Brain microvascular endothelial cell (primary cell): ENCODE measurements around the gene RPA1.

Experiments
- DNase-seq: peaks from one replicate; pipeline ENCODE4 v3.0.0-alpha.2; 2020
- H3K27ac ChIP-seq: fragments of 250-450 bp; sonication (Bioruptor Pico); 2 replicates; pipeline ENCODE4 v1.5.1; 2020; ENCODE audit warnings: mild to moderate bottlenecking, moderate library complexity
- H3K27me3 ChIP-seq: fragments of 250-450 bp; sonication (Bioruptor Pico); replicated peaks from 2 replicates; pipeline ENCODE4 v1.5.1; 2020; ENCODE audit warnings: mild to moderate bottlenecking
- H3K36me3 ChIP-seq: fragments of 250-450 bp; sonication (Bioruptor Pico); replicated peaks from 2 replicates; pipeline ENCODE4 v1.5.1; 2020; ENCODE audit warnings: mild to moderate bottlenecking
- H3K4me3 ChIP-seq: 2 replicates; pipeline ENCODE4 v1.5.1; 2011; ENCODE audit warnings: low read depth, mild to moderate bottlenecking, control low read depth, low read length, moderate library complexity
- in situ Hi-C: cut with HindIII; loops from 2 replicates; pipeline ENCODE4 v1.10.0; 2017; ENCODE audit warnings: low sequenced_read_pairs, low pct_ligation_motif_present
- TF ChIP-seq, protein P1 (sequence below): IDR thresholded peaks from 2 replicates; pipeline ENCODE4 v1.5.1; 2011; ENCODE audit warnings: low read depth, mild to moderate bottlenecking, moderate library complexity, low read length, control low read depth, inconsistent platforms; ENCODE audit errors: missing control alignments

RPA1 gene

DNA sequence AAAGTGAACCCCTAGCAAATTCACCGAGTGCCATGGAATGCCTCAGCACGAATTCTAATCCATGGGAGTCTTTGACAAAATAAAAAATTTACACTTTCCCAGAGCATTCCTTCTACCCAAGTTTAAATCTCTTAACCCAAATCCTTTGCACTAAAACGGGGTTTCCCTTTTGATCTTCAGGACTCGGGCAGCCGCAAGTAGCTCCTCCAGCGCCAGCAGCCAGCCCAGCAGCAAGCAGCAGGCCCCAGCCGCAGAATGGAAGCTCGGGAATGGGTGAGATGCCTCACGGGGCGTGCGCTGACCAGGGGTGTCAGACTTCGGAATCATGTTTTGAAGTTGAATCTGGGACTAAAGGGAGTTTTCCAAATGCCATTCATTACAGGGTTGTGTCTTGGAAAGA lies 42.4 kb downstream of the RPA1 start:
- in situ Hi-C loops = no loop called here
- DNase-seq = no peak
- no peak overlapping the region for H3K4me3 ChIP-seq
- H3K27ac ChIP-seq = no peak overlapping the region
- H3K27me3 ChIP-seq = no peaks in the 10 kb centered on the region
- TF ChIP-seq, protein P1, sequence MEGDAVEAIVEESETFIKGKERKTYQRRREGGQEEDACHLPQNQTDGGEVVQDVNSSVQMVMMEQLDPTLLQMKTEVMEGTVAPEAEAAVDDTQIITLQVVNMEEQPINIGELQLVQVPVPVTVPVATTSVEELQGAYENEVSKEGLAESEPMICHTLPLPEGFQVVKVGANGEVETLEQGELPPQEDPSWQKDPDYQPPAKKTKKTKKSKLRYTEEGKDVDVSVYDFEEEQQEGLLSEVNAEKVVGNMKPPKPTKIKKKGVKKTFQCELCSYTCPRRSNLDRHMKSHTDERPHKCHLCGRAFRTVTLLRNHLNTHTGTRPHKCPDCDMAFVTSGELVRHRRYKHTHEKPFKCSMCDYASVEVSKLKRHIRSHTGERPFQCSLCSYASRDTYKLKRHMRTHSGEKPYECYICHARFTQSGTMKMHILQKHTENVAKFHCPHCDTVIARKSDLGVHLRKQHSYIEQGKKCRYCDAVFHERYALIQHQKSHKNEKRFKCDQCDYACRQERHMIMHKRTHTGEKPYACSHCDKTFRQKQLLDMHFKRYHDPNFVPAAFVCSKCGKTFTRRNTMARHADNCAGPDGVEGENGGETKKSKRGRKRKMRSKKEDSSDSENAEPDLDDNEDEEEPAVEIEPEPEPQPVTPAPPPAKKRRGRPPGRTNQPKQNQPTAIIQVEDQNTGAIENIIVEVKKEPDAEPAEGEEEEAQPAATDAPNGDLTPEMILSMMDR = no peak
- H3K36me3 ChIP-seq = peaks cover 6% of the 10 kb centered on the region

DNA sequence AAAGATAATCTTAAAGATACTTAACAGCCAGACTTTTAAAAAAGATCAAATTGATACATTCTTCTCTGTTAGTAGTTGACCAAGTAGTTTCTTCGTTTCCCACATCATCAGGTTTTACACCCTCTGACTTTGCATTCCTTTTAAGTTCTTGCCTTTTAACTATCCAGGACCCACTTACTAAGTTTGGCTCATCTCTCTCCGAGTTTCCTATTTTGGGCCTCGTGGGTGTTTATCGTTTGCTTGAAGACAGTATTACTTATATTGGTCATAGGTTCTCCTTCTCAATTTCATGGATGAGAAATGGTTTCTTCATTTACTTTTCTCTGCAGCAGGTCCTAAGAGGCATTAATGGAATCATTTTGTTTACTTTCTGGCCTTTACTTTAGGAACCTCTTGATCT lies 43.2 kb downstream of the RPA1 start:
- TF ChIP-seq, protein P1 = no peak
- in situ Hi-C loops = no loop called here
- DNase-seq = no peak
- H3K36me3 ChIP-seq = peaks cover 6% of the 10 kb centered on the region
- no peak overlapping the region for H3K4me3 ChIP-seq
- H3K27ac ChIP-seq = no peak overlapping the region
- no peaks in the 10 kb centered on the region for H3K27me3 ChIP-seq

DNA sequence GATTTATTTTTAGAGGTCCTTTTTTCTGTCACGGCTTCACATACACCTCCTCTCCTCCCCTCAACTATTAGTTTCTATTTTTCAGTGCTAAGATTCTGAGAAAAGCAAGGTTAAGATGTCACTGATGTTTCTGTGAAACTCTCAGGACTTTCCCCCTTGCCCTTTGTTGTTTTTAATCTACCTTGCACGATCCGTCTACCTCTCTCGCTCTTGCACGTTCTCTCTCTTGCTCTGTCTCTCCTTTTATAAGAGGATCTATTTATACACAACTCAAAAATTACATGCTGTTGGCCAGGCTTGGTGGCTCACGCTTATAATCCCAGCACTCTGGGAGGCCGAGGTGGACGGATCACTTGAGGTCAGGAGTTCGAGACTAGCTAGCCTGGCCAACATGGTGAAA lies 43.6 kb downstream of the RPA1 start:
- Histone ChIP-seq H3K27ac (no peak overlapping the region), H3K27me3 (no peaks in the 10 kb centered on the region), H3K36me3 (peaks cover 6% of the 10 kb centered on the region), H3K4me3 (no peak overlapping the region)
- TF ChIP-seq, protein P1 = no peak
- DNase-seq = no peak
- in situ Hi-C loops = no loop called here

DNA sequence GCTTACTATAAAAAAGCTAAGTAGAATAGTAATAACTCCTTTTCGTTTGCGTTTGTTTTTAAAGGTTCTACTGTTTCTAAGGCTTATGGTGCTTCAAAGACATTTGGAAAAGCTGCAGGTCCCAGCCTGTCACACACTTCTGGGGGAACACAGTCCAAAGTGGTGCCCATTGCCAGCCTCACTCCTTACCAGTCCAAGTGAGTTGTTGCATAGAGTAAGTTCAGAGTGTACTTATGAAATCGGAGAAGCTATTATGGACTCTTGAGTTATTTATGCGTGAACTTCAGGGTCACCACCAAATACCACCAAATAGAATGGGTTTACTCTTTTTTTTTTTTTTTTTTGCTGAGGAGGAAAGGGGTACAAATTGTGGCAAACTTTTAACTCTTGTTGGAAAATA lies 45.8 kb downstream of the RPA1 start:
- DNase-seq = no peak
- H3K27me3 ChIP-seq = no peaks in the 10 kb centered on the region
- TF ChIP-seq, protein P1 = no peak
- H3K27ac ChIP-seq = no peak overlapping the region
- H3K36me3 ChIP-seq = peaks cover 18% of the 10 kb centered on the region
- in situ Hi-C loops = no loop called here
- no peak overlapping the region for H3K4me3 ChIP-seq

DNA sequence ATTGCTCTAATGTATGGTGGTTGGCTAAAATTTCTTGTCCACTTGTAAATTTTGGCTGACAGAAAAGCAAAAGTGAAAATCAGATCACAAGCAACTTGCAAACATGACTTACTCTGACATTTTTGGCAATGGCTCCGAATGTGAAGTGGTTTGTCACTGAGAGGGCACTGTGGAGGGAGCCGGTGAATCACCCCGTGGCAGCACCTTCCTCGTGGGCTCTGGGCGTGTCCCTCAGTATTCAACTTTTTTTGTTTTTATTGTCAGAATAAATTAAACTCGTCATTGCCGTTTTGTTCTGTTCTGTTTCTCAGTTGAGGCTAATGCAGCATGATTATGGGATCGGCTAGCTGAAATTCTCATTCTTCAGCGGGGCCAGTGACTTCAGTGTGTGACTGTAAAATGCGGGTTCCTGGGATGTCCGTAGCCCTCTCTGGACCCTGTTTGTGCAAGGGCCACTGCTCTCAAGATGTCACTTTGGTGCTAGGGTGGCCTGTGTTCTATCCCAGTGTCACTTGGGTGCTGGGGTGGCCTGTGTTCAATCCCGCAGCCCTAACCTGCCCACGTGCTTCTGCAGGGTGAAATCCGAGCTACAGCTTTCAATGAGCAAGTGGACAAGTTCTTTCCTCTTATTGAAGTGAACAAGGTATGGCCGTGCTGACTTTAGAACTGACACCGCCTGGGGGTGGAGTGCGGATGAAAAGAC lies 48.8 kb downstream of the RPA1 start:
- in situ Hi-C loops = no loop called here
- Histone ChIP-seq H3K36me3 (peaks cover 28% of the 10 kb centered on the region), H3K4me3 (no peak overlapping the region), H3K27ac (no peak overlapping the region), H3K27me3 (no peaks in the 10 kb centered on the region)
- TF ChIP-seq, protein P1 = no peak
- no peak for DNase-seq
